Omental fat pad (tissue), 4 donors: Measurements from ENCODE around the gene RALY. TPM values are rescaled to one million over a fixed set of nuclear protein-coding genes. Genes with fewer than 3 reads are reported as not detected.

Source experiments
- ATAC-seq: fragments of 150-250 bp; one replicate; pipeline ENCODE4 v1.9.1; 2016; ENCODE audit warnings: mild to moderate bottlenecking, moderate library complexity; ENCODE audit not compliant: low FRiP score
- DNase-seq: peaks from one replicate; pipeline ENCODE4 v3.0.0-alpha.2; 2019; ENCODE audit warnings: low spot score
- CTCF ChIP-seq, 3 donors: fragments of 450-650 bp; IDR thresholded peaks; one replicate each; pipeline ENCODE4 v1.5.1; 2016 to 2017; ENCODE audit warnings: antibody characterized with exemption in 3 of 3, mild to moderate bottlenecking in 3 of 3, moderate library complexity in 2 of 3
- total RNA-seq, 4 donors: library from RNA; depleted of rRNA; stranded (reverse); fragments of >200 nt; gene quantifications; one replicate each; pipeline ENCODE4 v1.1.0, GENCODE V29; 2016

Gene RALY
- total RNA-seq, 4 donors from 2014 or later: 66.4 to 95.4 (median 80.5) TPM

- no peak for ATAC-seq
- DNase-seq: no peak
- no peak for TF ChIP-seq CTCF (IDR thresholded peaks at IDR 0.05)
Measured at GRCh38 chr20:33954504-33954903, 39.2 kb upstream of the RALY start.

GRCh38 chr20:33963751-33964150, 30.0 kb upstream of the RALY start:
- DNase-seq: no peak
- no peak for TF ChIP-seq CTCF (IDR thresholded peaks at IDR 0.05)
- no peak for ATAC-seq

GRCh38 chr20:33964441-33964840, 29.3 kb upstream of the RALY start:
- DNase-seq (no peak), ATAC-seq (no peak)
- TF ChIP-seq CTCF (IDR thresholded peaks at IDR 0.05): no peak

GRCh38 chr20:33967126-33967525, 26.6 kb upstream of the RALY start:
- ATAC-seq (no peak), DNase-seq (no peak)
- no peak for TF ChIP-seq CTCF (IDR thresholded peaks at IDR 0.05)

GRCh38 chr20:33969563-33969962, 24.1 kb upstream of the RALY start:
- no peak for TF ChIP-seq CTCF (IDR thresholded peaks at IDR 0.05)
- DNase-seq (no peak), ATAC-seq (no peak)

GRCh38 chr20:33970229-33970628, 23.5 kb upstream of the RALY start:
- no peak for ATAC-seq
- TF ChIP-seq CTCF (IDR thresholded peaks at IDR 0.05): no peak
- no peak for DNase-seq

- ATAC-seq (no peak), DNase-seq (no peak)
Measured at GRCh38 chr20:33971147-33971975, 22.4 kb upstream of the RALY start.

More at GRCh38 chr20:33971147-33971975, 22.4 kb upstream of the RALY start:
- TF ChIP-seq CTCF (IDR thresholded peaks at IDR 0.05): no peak
